ENCODE results near the gene MRPL16.
"Not testable (repeated sequence)": the region's sequence is repeated elsewhere in the genome, so short reads cannot be mapped to it uniquely, and the experiment has no call there.

DNA sequence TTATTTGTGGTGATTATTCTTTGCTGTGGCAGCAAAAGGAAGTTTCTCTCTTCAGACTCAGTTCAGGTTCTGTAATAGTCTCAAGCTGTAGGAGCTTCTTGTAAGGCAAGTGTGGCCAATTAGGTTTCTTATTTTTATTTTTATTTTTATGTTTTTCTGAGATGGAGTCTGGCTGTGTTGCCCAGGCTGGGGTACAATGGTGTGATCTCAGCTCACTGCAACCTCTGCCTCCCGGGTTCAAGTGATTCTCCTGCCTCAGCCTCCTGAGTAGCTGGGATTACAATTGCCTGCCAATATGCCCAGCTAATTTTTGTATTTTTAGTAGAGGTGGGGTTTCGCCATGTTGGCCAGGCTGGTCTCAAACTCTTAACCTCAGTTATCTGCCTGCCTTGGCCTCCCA is 39.0 kb upstream of the MRPL16 start:
- TF ChIP-seq RCOR1 (IDR thresholded peaks at IDR 0.05; ENCODE audit: insufficient replicate concordance, low read length); CTCF (conservative IDR thresholded peaks at IDR 0.05; ENCODE audit: low read depth, low read length); POLR2A (IDR thresholded peaks at IDR 0.05; ENCODE audit: low read depth, low read length); CHD1 (IDR thresholded peaks at IDR 0.05; ENCODE audit: low read depth, low read length); NFE2L2 (IDR thresholded peaks at IDR 0.05; ENCODE audit: low read depth, low read length); MAFK (IDR thresholded peaks at IDR 0.05; ENCODE audit: low read depth, low read length); USF2 (IDR thresholded peaks at IDR 0.05; ENCODE audit: low read depth, low read length); RAD21 (IDR thresholded peaks at IDR 0.05; ENCODE audit: low read length); CEBPB (IDR thresholded peaks at IDR 0.05; ENCODE audit: low read depth, low read length): not testable (repeated sequence)
- TF ChIP-seq, protein P1, sequence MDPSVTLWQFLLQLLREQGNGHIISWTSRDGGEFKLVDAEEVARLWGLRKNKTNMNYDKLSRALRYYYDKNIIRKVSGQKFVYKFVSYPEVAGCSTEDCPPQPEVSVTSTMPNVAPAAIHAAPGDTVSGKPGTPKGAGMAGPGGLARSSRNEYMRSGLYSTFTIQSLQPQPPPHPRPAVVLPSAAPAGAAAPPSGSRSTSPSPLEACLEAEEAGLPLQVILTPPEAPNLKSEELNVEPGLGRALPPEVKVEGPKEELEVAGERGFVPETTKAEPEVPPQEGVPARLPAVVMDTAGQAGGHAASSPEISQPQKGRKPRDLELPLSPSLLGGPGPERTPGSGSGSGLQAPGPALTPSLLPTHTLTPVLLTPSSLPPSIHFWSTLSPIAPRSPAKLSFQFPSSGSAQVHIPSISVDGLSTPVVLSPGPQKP (IDR thresholded peaks at IDR 0.05; ENCODE audit: borderline replicate concordance, low read depth, low read length), result not testable (repeated sequence)

All from IMR-90 (cell line).